KBM-7 (cell line): Measurements from ENCODE around the gene TFPI.

Experiments used
- DNase-seq: peaks from one replicate; pipeline ENCODE4 v3.0.0-alpha.2; 2015
- in situ Hi-C: fragments of 300-500 bp; cut with MboI; formaldehyde crosslinking; loops from 2 replicates; pipeline ENCODE4 v1.14.3; 2020; ENCODE audit warnings: low sequenced_read_pairs, low pct_unique_long_range_greater_than_20kb, mixed read lengths

TFPI gene

GRCh38 chr2:187485523-187485922 lies 68.7 kb downstream of the TFPI start:
- DNase-seq: no peak
- in situ Hi-C loops: no loop called here

GRCh38 chr2:187483537-187483936 lies 70.7 kb downstream of the TFPI start:
- no peak for DNase-seq
- in situ Hi-C loops: no loop called here

- no peak for DNase-seq
- in situ Hi-C loops: no loop called here
Measured at GRCh38 chr2:187482796-187483195, 71.4 kb downstream of the TFPI start.

GRCh38 chr2:187481543-187481942 lies 72.7 kb downstream of the TFPI start:
- in situ Hi-C loops: no loop called here
- DNase-seq: no peak

GRCh38 chr2:187478719-187479118 lies 75.5 kb downstream of the TFPI start:
- in situ Hi-C loops: no loop called here
- no peak for DNase-seq

GRCh38 chr2:187477051-187477450 lies 77.2 kb downstream of the TFPI start:
- in situ Hi-C loops: no loop called here
- DNase-seq: no peak

GRCh38 chr2:187475499-187476248 lies 78.6 kb downstream of the TFPI start:
- DNase-seq: peak; percentile 78
- in situ Hi-C loops: no loop called here

GRCh38 chr2:187470698-187471097 lies 83.5 kb downstream of the TFPI start:
- no peak for DNase-seq
- in situ Hi-C loops: loop anchor here (25.0 kb wide), 1 partner anchor 583 kb away; no protein-coding TSS in a partner anchor

- in situ Hi-C loops: loop anchor here (25.0 kb wide), 1 partner anchor 582 kb away; no protein-coding TSS in a partner anchor
- DNase-seq: no peak
Measured at GRCh38 chr2:187469538-187469937, 84.7 kb downstream of the TFPI start.

- in situ Hi-C loops: loop anchor here (25.0 kb wide), 1 partner anchor 581 kb away; no protein-coding TSS in a partner anchor
- DNase-seq: no peak
Measured at GRCh38 chr2:187468262-187468661, 86.0 kb downstream of the TFPI start.

GRCh38 chr2:187466129-187466792 lies 88.0 kb downstream of the TFPI start:
- in situ Hi-C loops: loop anchor here (25.0 kb wide), 1 partner anchor 579 kb away; no protein-coding TSS in a partner anchor
- no peak for DNase-seq

GRCh38 chr2:187462839-187463238 lies 91.4 kb downstream of the TFPI start:
- in situ Hi-C loops: loop anchor here (25.0 kb wide), 1 partner anchor 576 kb away; no protein-coding TSS in a partner anchor
- DNase-seq: no peak

GRCh38 chr2:187461294-187462261 lies 92.7 kb downstream of the TFPI start:
- no peak for DNase-seq
- in situ Hi-C loops: loop anchor here (25.0 kb wide), 1 partner anchor 574 kb away; no protein-coding TSS in a partner anchor

- no peak for DNase-seq
- in situ Hi-C loops: loop anchor here (25.0 kb wide), 1 partner anchor 572 kb away; no protein-coding TSS in a partner anchor
Measured at GRCh38 chr2:187459256-187459655, 95.0 kb downstream of the TFPI start.

GRCh38 chr2:187453078-187453641 lies 101.1 kb downstream of the TFPI start:
- in situ Hi-C loops: loop anchor here (25.0 kb wide), 1 partner anchor 566 kb away; no protein-coding TSS in a partner anchor
- peak; percentile 55 for DNase-seq

GRCh38 chr2:187451510-187451909 lies 102.7 kb downstream of the TFPI start:
- no peak for DNase-seq
- in situ Hi-C loops: loop anchor here (25.0 kb wide), 1 partner anchor 564 kb away; no protein-coding TSS in a partner anchor

GRCh38 chr2:187447336-187447735 lies 106.9 kb downstream of the TFPI start:
- in situ Hi-C loops: no loop called here
- no peak for DNase-seq

- in situ Hi-C loops: no loop called here
- no peak for DNase-seq
Measured at GRCh38 chr2:187446711-187447110, 107.5 kb downstream of the TFPI start.

GRCh38 chr2:187445051-187445450 lies 109.2 kb downstream of the TFPI start:
- in situ Hi-C loops: no loop called here
- no peak for DNase-seq
